ENCODE results near the gene ACD.
A peak's percentile ranks its signal among the peaks of the same experiment; 100 is the strongest.
"Not testable (repeated sequence)": the region's sequence is repeated elsewhere in the genome, so short reads cannot be mapped to it uniquely, and the experiment has no call there.

Gene ACD

GRCh38 chr16:67659675-67660563, at the start of gene ACD:
Gene ACD, minus strand, starts transcription at chr16:67660260. Its CDS starts 40 bp downstream, at chr16:67660220.
- peak; percentile 91 for DNase-seq (ENCODE audit: low read depth)

GRCh38 chr16:67709050-67709449, 49.0 kb upstream of the ACD start:
- DNase-seq (ENCODE audit: low read depth) = no peak

- DNase-seq (ENCODE audit: low read depth) = no peak
Measured at GRCh38 chr16:67708368-67708771, 48.3 kb upstream of the ACD start.

- DNase-seq (ENCODE audit: low read depth) = no peak
Measured at GRCh38 chr16:67707790-67708189, 47.7 kb upstream of the ACD start.

GRCh38 chr16:67707210-67707609, 47.1 kb upstream of the ACD start:
- DNase-seq (ENCODE audit: low read depth) = no peak

- no peak for DNase-seq (ENCODE audit: low read depth)
Measured at GRCh38 chr16:67704110-67704509, 44.0 kb upstream of the ACD start.

- no peak for DNase-seq (ENCODE audit: low read depth)
Measured at GRCh38 chr16:67703626-67704025, 43.6 kb upstream of the ACD start.

- no peak for DNase-seq (ENCODE audit: low read depth)
Measured at GRCh38 chr16:67702130-67702529, 42.1 kb upstream of the ACD start.

GRCh38 chr16:67701420-67701819, 41.4 kb upstream of the ACD start:
- no peak for DNase-seq (ENCODE audit: low read depth)

GRCh38 chr16:67699265-67699664, 39.2 kb upstream of the ACD start:
- DNase-seq (ENCODE audit: low read depth) = no peak

- no peak for DNase-seq (ENCODE audit: low read depth)
Measured at GRCh38 chr16:67697422-67698185, 37.5 kb upstream of the ACD start.

- no peak for DNase-seq (ENCODE audit: low read depth)
Measured at GRCh38 chr16:67694611-67695010, 34.6 kb upstream of the ACD start.

- DNase-seq (ENCODE audit: low read depth) = not testable (repeated sequence)
Measured at GRCh38 chr16:67693517-67694285, 33.6 kb upstream of the ACD start.

GRCh38 chr16:67685388-67686112, 25.5 kb upstream of the ACD start:
- DNase-seq (ENCODE audit: low read depth) = no peak

- DNase-seq (ENCODE audit: low read depth) = no peak
Measured at GRCh38 chr16:67683767-67684166, 23.7 kb upstream of the ACD start.

GRCh38 chr16:67679935-67680897, 20.2 kb upstream of the ACD start:
- DNase-seq (ENCODE audit: low read depth) = no peak

- no peak for DNase-seq (ENCODE audit: low read depth)
Measured at GRCh38 chr16:67678354-67679023, 18.4 kb upstream of the ACD start.

- DNase-seq (ENCODE audit: low read depth) = no peak
Measured at GRCh38 chr16:67677712-67678111, 17.7 kb upstream of the ACD start.

- DNase-seq (ENCODE audit: low read depth) = no peak
Measured at GRCh38 chr16:67676939-67677338, 16.9 kb upstream of the ACD start.

- no peak for DNase-seq (ENCODE audit: low read depth)
Measured at GRCh38 chr16:67676516-67676915, 16.5 kb upstream of the ACD start.

Measured in activated gamma-delta T cell treated with anti-CD3 and anti-CD28 coated beads, Interleukin-2, amount 50 U/mL, for 16 hours (primary cell).